ENCODE results near the gene SLC26A9. TPM values are rescaled to one million over a fixed set of nuclear protein-coding genes. Genes with fewer than 3 reads are reported as not detected.

SLC26A9 gene
- total and polyA plus RNA-seq, 2 of the 4 experiments (the other 2 are of a cell fraction) = not detected

- no peak overlapping the region for H3K56ac ChIP-seq (ENCODE audit: extremely low read depth, insufficient read depth, low read length)
- no peak overlapping the region for H4K5ac ChIP-seq (ENCODE audit: low read depth, low read length)
- no peaks in the 10 kb centered on the region; the same call in 1 of the 2 replicates for H4K20me1 ChIP-seq (ENCODE audit: insufficient read depth, low read length)
- no peaks in the 10 kb centered on the region for H3K9me3 ChIP-seq (ENCODE audit: control insufficient read depth, insufficient read depth, low read length)
- no peak overlapping the region for H3K4me3 ChIP-seq (ENCODE audit: insufficient read depth, low read depth, low read length)
- no peak overlapping the region for H4K91ac ChIP-seq (ENCODE audit: insufficient read depth, low read depth, low read length)
- H3K4ac ChIP-seq (ENCODE audit: low read depth, low read length) = no peak overlapping the region
- H2AFZ ChIP-seq (replicated peaks; ENCODE audit: low read length, poor library complexity) = no peak overlapping the region
- H3K36me3 ChIP-seq (ENCODE audit: control insufficient read depth, insufficient read depth, low read length) = no peaks in the 10 kb centered on the region
- POLR2A ChIA-PET (ENCODE audit: unreplicated experiment) = no interaction called here
- H2AK9ac ChIP-seq (replicated peaks; ENCODE audit: low read depth, low read length, poor library complexity) = no peak overlapping the region
- H3K9ac ChIP-seq (ENCODE audit: low read depth, low read length) = no peak overlapping the region
- H3K27me3 ChIP-seq (ENCODE audit: control insufficient read depth, insufficient read depth, low read length) = peaks cover 14% of the 10 kb centered on the region
- BruUV-seq (replicated peaks) = no TSS peak
- WGBS, 2 experiments (ENCODE audit: extremely low coverage in 2 of 2, insufficient read length in 1 of 2) = 60 to 100% methylated on average over 1 to 2 of the region's 4 CpGs
- H3K79me1 ChIP-seq (ENCODE audit: low read depth in 1 of 2, low read length in 2 of 2) = no peaks in the 10 kb centered on the region
- H3K14ac ChIP-seq (replicated peaks; ENCODE audit: low read depth, low read length) = no peak overlapping the region
- no peak overlapping the region for H3K23ac ChIP-seq (ENCODE audit: low read depth, low read length)
- ATAC-seq (ENCODE audit: low read depth) (no peak), DNase-seq (no peak)
- CTCF ChIA-PET = interaction anchor here (2.5 kb wide), 1 partner anchor 180 kb away, joined by 9 read pairs; no protein-coding TSS in a partner anchor
- H4K8ac ChIP-seq (ENCODE audit: low read depth in 2 of 2, low read length in 2 of 2) = no peak overlapping the region
- no peak overlapping the region for H2BK120ac ChIP-seq (ENCODE audit: low read depth, low read length)
- no peak overlapping the region for H3K4me2 ChIP-seq (ENCODE audit: low read depth, low read length)
- in situ Hi-C loops (cut with MboI; ENCODE audit: low sequenced_read_pairs) (no loop called here), intact Hi-C loops (cut with micrococcal nuclease) (loop anchor here (10.0 kb wide), 1 partner anchor 377 kb away; no protein-coding TSS in a partner anchor), dilution Hi-C loops (cut with HindIII; ENCODE audit: low sequenced_read_pairs, unreplicated experiment) (no loop called here)
- no peak overlapping the region for H3K27ac ChIP-seq (ENCODE audit: insufficient read depth, low read length)
- H2BK5ac ChIP-seq (ENCODE audit: low read depth, low read length, poor library complexity, severe bottlenecking) = no peak overlapping the region
- no peak for TF ChIP-seq POLR2A (IDR thresholded peaks at IDR 0.05; ENCODE audit: low read depth, low read length)
- H3K4me1 ChIP-seq (ENCODE audit: control insufficient read depth, insufficient read depth, low read length) = no peaks in the 10 kb centered on the region
- H2BK20ac ChIP-seq (ENCODE audit: low read depth, low read length) = no peak overlapping the region
- H3K9me1 ChIP-seq (ENCODE audit: insufficient read depth, low read length) = peaks cover 27% of the 10 kb centered on the region
- no peak overlapping the region for H2BK15ac ChIP-seq (ENCODE audit: low read depth, low read length)
- H2AK5ac ChIP-seq (ENCODE audit: low read depth, low read length) = no peak overlapping the region
- H3K18ac ChIP-seq (ENCODE audit: low read depth, low read length) = no peak overlapping the region
These were observed 28.8 kb upstream of the SLC26A9 start for GRCh38 chr1:205972081-205972480.
